ENCODE measurements around the gene EFHC1.
A peak's percentile ranks its signal among the peaks of the same experiment; 100 is the strongest.

Gene EFHC1

DNA sequence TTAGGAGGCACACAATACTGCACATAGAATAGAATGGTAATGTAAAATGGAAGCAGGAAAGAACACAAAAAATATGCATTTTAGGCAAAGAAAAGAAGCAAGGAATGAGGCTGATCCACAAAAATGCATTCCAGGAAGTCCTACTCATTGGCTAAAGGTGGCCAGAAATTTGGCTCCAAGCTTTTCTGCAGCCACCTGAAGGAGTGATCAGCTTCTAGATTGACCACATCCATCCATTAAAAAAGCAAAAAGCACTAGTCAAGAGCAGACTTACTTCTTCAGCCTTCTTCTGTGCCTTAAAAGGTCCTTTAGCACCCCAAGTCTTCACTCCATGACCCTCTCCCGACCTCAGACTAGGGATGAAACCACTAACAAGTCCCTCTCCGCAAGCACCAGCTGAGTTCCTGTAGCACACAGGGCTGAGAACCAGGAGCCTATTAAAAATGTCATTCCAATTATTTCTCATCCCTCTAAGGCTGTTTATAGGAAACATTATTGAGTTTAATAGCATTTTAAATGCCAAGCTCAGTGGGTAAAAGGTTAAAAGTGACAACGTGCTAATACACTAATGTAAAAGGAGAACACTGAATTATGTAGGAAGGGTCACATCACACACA is 120.3 kb downstream of the EFHC1 start:
- H3K9me2 ChIP-seq (replicated peaks; ENCODE audit: low read depth, low read length): no peaks in the 10 kb centered on the region
- H4K20me1 ChIP-seq (ENCODE audit: insufficient read depth, low read length, poor library complexity, severe bottlenecking): no peaks in the 10 kb centered on the region
- H3F3A ChIP-seq (ENCODE audit: low read depth): peaks cover 25% of the 10 kb centered on the region
- no peak for TF ChIP-seq EZH2phosphoT487 (IDR thresholded peaks at IDR 0.05; ENCODE audit: borderline replicate concordance)
- no peak overlapping the region for H2AFZ ChIP-seq (ENCODE audit: low read length)
- peak overlapping the region; percentile 90 for H3K9ac ChIP-seq (ENCODE audit: low read depth, low read length, poor library complexity, severe bottlenecking)
- 0 out of 2 replicates have a peak, but pooled peaks cover 7% of the 10 kb centered on the region for H3K36me3 ChIP-seq (ENCODE audit: insufficient read depth, low read length)
- no peaks in the 10 kb centered on the region for H3K27me3 ChIP-seq (ENCODE audit: insufficient read depth, low read length, poor library complexity, severe bottlenecking)
- H3K79me2 ChIP-seq (ENCODE audit: insufficient read depth, low read length): peaks cover 81% of the 10 kb centered on the region
- H3K4me3 ChIP-seq (ENCODE audit: low read length, poor library complexity, severe bottlenecking): no peak overlapping the region
- peak overlapping the region; percentile 79 for H3K4me2 ChIP-seq (ENCODE audit: low read depth, low read length, poor library complexity, severe bottlenecking)
- H3K4me1 ChIP-seq (ENCODE audit: insufficient read depth, low read length, poor library complexity, severe bottlenecking): peaks cover 94% of the 10 kb centered on the region
- H3K9me3 ChIP-seq (ENCODE audit: insufficient read depth, low read depth, low read length): no peaks in the 10 kb centered on the region

DNA sequence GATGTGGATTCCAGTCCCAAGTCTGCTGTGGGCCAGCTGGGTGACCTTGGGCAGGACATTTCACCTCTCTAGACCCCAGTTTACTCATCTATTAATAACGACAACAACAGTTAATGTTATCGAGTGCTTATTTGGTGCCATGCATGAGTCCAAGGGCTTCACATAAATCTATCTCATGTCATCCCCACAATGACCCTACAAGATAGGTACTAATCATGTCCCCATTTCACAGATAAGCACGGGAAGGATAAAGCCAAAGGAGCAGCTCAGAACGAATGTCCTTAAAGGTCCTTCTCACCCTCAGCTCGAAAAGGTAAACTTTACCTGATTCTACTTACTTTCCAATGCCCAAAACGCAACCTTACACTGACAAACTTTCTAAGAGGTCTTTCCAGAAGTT is 121.0 kb downstream of the EFHC1 start:
- Histone ChIP-seq H3K9me3 (ENCODE audit: insufficient read depth, low read depth, low read length) (no peaks in the 10 kb centered on the region), H3K9ac (ENCODE audit: low read depth, low read length, poor library complexity, severe bottlenecking) (peak overlapping the region; percentile 22), H3K9me2 (replicated peaks; ENCODE audit: low read depth, low read length) (no peaks in the 10 kb centered on the region), H3K27me3 (ENCODE audit: insufficient read depth, low read length, poor library complexity, severe bottlenecking) (no peaks in the 10 kb centered on the region), H3K4me3 (ENCODE audit: low read length, poor library complexity, severe bottlenecking) (no peak overlapping the region), H3K4me1 (ENCODE audit: insufficient read depth, low read length, poor library complexity, severe bottlenecking) (peaks cover 95% of the 10 kb centered on the region), H4K20me1 (ENCODE audit: insufficient read depth, low read length, poor library complexity, severe bottlenecking) (no peaks in the 10 kb centered on the region), H3F3A (ENCODE audit: low read depth) (peaks cover 19% of the 10 kb centered on the region), H3K4me2 (ENCODE audit: low read depth, low read length, poor library complexity, severe bottlenecking) (peak overlapping the region; percentile 79), H3K79me2 (ENCODE audit: insufficient read depth, low read length) (peaks cover 88% of the 10 kb centered on the region), H3K36me3 (ENCODE audit: insufficient read depth, low read length) (0 out of 2 replicates have a peak, but pooled peaks cover 7% of the 10 kb centered on the region), H2AFZ (ENCODE audit: low read length) (no peak overlapping the region)
- TF ChIP-seq, protein P1, sequence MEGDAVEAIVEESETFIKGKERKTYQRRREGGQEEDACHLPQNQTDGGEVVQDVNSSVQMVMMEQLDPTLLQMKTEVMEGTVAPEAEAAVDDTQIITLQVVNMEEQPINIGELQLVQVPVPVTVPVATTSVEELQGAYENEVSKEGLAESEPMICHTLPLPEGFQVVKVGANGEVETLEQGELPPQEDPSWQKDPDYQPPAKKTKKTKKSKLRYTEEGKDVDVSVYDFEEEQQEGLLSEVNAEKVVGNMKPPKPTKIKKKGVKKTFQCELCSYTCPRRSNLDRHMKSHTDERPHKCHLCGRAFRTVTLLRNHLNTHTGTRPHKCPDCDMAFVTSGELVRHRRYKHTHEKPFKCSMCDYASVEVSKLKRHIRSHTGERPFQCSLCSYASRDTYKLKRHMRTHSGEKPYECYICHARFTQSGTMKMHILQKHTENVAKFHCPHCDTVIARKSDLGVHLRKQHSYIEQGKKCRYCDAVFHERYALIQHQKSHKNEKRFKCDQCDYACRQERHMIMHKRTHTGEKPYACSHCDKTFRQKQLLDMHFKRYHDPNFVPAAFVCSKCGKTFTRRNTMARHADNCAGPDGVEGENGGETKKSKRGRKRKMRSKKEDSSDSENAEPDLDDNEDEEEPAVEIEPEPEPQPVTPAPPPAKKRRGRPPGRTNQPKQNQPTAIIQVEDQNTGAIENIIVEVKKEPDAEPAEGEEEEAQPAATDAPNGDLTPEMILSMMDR (conservative IDR thresholded peaks at IDR 0.05; ENCODE audit: low read length): no peak
- TF ChIP-seq EZH2phosphoT487 (IDR thresholded peaks at IDR 0.05; ENCODE audit: borderline replicate concordance): no peak

DNA sequence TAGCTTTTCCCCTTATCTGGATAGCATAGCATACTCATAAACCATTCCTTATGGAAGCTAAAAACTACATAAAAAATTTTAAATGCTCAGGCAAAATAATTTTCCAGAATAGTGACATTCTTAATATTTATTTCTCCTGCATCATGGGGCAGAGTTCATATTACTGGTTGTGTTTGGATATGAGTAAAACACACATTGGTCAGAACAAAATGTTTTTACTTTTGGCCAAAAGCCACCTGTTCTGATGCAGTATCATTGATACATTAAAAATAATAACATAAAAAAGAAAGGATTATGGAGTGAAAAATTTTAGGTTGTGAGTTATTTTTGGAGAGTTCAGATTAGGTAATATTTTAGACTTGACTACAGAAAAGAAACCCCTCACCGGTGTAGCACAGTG is 123.1 kb downstream of the EFHC1 start:
- Histone ChIP-seq H3K4me3 (ENCODE audit: low read length, poor library complexity, severe bottlenecking) (no peak overlapping the region), H3K36me3 (ENCODE audit: insufficient read depth, low read length) (peaks cover 18% of the 10 kb centered on the region; the same call in 1 of the 2 replicates), H3K9me3 (ENCODE audit: insufficient read depth, low read depth, low read length) (no peaks in the 10 kb centered on the region), H4K20me1 (ENCODE audit: insufficient read depth, low read length, poor library complexity, severe bottlenecking) (peaks cover 5% of the 10 kb centered on the region), H3K4me2 (ENCODE audit: low read depth, low read length, poor library complexity, severe bottlenecking) (no peak overlapping the region), H3K27me3 (ENCODE audit: insufficient read depth, low read length, poor library complexity, severe bottlenecking) (no peaks in the 10 kb centered on the region), H2AFZ (ENCODE audit: low read length) (no peak overlapping the region), H3K4me1 (ENCODE audit: insufficient read depth, low read length, poor library complexity, severe bottlenecking) (peaks cover 94% of the 10 kb centered on the region), H3K9ac (ENCODE audit: low read depth, low read length, poor library complexity, severe bottlenecking) (no peak overlapping the region), H3K9me2 (replicated peaks; ENCODE audit: low read depth, low read length) (no peaks in the 10 kb centered on the region), H3K79me2 (ENCODE audit: insufficient read depth, low read length) (peaks cover 100% of the 10 kb centered on the region), H3F3A (ENCODE audit: low read depth) (peaks cover 1% of the 10 kb centered on the region; the same call in 1 of the 2 replicates)
- no peak for TF ChIP-seq EZH2phosphoT487 (IDR thresholded peaks at IDR 0.05; ENCODE audit: borderline replicate concordance)
- TF ChIP-seq, protein P1 (conservative IDR thresholded peaks at IDR 0.05; ENCODE audit: low read length): no peak

All from Loucy (cell line).